DOHH2 (cell line): ENCODE data around the gene HHATL.

ENCODE experiments used
- CTCF ChIP-seq: fragments of 200-600 bp; sonication (generic); IDR thresholded peaks from one replicate; pipeline ENCODE4 v1.5.1; 2014; ENCODE audit warnings: antibody characterized with exemption, mild to moderate bottlenecking, low read depth, low read length; ENCODE audit not compliant: poor library complexity, severe bottlenecking
- EZH2phosphoT487 ChIP-seq: fragments of 200-600 bp; sonication (generic); IDR thresholded peaks from 2 replicates; pipeline ENCODE4 v1.6.1; 2017; ENCODE audit warnings: borderline replicate concordance, mild to moderate bottlenecking, antibody characterized with exemption, low read length, moderate library complexity, mixed read lengths

GRCh38 chr3:42659451-42660130, 43.0 kb downstream of the HHATL start:
- TF ChIP-seq CTCF (no peak), EZH2phosphoT487 (no peak)
